HG03558 (cell line): Measurements from ENCODE around the gene TMEM31.
"Not testable (repeated sequence)": the region's sequence is repeated elsewhere in the genome, so short reads cannot be mapped to it uniquely, and the experiment has no call there.

Experiments used
- ATAC-seq: cut with Tn5 transposase; IDR thresholded peaks from one replicate; pipeline ENCODE4 v1.9.1; 2021; ENCODE audit warnings: moderate number of reproducible peaks; ENCODE audit not compliant: unreplicated experiment; ENCODE audit errors: extremely low read depth

The TMEM31 gene

DNA sequence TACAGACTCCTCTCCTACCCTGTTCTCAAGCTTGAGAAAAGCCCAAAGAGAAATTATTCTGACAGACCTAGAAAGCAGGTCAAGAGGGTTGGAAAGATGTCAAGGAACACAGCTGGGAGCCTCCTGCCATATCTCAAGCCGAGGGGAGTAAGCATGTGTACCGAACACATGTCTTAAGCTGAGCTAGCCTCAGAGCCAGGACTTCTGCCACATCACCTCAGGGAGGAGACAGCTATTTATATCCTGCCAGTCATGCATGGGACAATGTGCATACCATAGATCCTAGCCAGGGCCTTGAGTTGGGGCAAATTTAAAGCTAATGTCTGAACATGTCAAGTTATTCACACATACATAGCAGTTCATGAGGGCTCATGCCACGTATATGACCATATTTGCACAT lies 11.8 kb downstream of the TMEM31 start:
- no peak for ATAC-seq

DNA sequence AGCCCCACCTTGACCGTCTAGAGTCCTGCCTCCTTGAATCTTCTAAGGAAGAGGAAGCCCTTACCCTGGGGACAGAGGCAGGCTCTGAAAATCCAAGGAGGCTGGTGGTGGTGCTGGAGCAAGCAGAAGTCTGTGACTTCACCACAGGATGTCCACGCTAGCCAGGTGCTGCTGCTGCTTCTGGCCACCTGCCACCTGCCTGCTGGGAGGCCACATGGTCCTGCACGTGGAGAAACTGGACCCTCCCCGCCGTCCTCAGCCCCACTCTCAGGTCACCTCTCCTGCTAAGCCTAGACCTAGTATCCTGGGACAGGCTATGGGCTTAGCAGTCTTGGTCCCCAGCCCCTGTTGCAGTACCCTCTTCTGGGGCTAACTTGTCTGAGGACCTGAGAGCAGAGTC lies 15.8 kb downstream of the TMEM31 start:
- no peak for ATAC-seq

DNA sequence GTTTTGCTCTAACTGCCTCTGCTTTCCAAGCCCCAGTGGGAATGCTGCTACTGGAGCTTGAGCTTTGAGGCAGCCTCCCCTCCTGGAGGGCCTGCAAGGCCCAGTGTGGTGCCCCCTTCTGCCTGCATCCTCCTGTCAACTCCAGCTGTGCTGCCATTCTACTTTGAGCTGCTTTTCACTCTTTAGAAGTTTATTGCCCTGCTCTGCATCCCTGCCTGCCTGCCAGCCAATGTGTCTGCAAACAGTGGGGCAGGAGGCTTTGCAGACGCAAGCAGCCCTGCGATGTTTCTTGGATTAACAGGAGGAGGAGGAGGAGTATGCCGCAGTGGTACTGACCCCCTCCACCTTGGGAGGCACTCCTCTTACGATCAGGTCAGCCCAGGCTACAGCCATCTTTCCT lies 16.4 kb downstream of the TMEM31 start:
- no peak for ATAC-seq

DNA sequence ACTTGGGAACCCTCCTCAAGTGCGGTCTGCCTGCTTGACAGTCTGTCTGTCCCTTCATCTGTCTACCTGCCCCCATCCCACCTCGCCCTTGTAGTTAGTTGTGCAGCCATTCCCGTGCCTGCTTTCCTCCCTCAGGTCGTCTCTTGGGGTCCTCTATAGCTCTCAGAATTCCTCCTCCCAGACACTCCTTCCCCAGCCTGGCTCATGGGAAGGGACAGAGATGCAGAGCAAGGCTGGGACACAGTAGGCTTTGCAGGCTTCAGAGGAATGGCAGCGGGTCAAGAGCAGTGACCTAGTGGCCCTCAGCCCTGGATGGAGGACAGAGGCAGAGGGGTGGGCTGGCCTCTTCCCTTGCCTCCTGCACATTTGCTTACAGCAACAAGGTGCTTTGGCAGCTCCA lies 18.3 kb downstream of the TMEM31 start:
- ATAC-seq: no peak

DNA sequence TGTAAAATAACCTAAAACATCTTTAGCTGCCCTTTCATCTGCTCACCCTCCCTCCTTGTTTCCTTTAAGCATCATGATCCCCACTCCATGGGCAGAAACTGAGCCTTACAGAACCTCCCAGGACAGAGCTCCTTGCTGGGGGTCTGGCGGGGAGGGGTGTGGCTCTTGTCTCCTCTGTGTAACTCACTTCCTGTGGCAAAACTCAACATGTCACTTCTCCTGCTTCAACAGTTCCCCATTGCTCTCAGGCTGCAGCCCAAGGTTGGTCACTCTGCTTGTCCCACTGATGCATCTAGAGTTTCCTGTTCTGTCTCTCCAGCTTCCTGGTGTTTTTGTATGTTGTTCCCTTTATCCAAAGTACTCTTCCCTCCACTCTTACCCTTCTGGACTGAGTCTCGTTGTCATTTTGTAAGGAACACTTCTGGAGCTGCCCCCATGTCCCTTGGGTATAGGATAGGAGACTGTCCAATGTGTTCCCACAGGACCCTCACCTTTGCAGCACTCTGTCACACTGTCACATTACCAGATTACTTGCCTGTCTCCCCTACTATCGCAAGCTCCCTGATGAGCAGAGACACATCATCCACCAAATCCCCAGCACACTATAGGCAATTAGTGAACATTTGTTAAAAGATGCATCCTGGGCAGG lies 19.6 kb downstream of the TMEM31 start:
- ATAC-seq: no peak

DNA sequence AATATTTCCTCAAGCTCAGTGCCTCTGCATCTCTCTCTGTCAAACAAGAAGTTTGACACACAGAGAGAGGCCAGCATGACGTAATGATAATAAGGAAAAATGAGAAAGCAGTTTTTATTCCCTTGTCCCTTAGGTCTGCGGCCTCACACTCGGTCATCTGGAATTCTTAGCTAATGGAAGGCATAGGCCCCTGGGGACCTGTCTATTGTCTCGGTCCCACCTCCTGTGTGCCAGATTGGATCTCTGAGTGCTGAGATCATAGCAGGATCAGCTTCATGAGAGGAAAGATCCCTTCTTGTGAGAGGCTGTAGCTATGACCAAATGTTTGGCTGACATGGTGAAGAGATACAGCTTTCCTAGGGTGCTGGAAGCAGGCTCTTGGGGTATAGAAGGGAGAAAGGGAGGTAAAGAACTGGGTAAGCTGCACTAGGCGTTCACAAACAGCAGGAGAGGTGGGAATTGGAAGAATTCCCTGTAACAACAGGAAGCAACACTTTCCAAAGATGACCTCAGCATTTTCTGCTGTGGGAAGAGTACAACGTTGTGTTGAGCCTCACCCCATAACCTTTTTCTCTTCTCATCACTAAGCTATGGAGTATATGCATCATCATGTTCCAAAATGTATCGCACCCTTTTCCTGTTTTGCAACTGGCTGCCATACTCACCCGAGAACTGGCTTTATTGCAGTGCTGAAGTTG lies 20.2 kb downstream of the TMEM31 start:
- ATAC-seq: no peak

DNA sequence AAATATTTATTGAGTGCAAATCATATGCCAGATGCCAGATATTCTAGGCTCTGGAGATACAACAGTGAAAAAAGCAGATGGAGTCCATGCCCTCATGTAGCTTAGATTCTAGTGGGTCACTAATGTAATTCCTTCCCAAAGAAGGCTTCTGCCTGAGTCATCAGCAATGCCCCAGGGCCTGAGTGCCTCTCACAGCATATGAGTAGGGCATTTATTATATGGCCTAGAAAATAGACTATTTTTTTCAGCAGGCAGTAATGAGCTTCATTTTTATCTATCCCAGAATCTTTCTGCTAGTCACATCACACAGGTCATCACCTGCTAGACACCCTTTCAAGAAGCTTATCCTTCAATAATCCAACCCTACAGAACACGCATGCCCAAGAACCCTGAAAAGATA lies 22.3 kb downstream of the TMEM31 start:
- no peak for ATAC-seq

DNA sequence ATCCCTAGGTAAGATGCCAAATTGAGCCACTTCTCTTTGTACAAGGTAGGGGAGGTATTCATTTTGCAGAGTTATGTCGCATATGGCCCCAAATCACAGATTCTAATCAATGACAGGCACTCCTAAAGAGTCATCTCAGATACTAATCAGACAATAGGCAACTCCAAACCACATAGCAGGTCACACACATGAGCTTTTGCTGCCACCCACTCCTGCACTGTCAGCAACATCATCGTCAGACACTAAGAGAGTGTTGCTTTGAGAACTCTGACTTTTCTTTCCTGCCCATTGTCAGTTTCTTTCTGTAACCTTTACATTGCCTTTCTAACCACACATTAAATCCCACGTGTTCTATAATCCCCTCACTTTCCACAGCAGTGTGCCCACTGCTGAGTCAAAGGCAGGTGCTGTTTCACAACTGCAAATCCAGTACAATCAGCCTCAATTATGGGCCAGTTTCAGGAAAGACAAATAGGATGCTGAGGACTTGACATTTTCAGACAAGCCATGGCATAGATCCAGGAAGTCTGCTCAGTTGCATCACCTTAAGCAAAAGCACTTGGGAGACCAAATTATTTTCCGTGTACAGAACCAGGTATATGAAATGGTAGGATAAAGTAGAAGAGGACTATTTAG lies 23.5 kb downstream of the TMEM31 start:
- ATAC-seq: no peak

DNA sequence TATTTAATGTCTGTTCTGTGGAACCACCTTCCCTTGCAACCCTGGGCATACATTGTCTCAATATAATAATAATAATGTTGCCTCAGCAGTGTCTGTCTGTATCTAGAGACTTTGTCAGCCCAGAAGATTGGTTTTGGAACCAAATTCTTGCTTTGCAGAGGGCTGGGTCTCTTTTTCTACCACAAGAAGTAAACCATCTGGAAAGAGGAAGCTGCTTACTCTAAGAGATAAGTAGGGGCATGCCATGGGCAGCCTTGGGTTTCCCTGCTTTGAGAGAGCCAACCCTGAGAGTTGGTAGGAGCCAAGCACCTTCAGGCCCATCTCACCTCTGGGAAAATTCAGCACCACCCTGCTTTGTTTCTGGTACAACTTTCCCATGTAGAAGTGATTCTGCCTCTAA lies 27.0 kb downstream of the TMEM31 start:
- no peak for ATAC-seq

DNA sequence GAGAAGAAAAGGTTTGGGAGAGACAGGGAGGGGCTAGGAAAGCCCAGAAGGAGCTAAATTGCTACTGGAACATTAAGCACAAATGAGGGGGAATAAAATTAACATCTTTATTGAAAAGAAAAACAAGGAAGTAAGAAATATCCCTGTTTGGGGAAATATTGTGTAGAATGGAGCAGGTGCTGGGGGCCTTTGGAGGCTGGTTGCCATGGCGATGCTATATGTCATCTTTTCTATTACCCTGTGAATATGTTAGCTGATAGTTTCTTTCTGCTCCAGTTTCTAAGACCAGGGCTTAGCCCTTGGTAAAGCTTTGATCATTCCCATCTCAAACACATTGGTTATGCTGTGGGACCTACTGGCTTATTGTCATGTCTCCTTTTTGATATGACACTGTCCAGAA lies 28.7 kb downstream of the TMEM31 start:
- no peak for ATAC-seq

DNA sequence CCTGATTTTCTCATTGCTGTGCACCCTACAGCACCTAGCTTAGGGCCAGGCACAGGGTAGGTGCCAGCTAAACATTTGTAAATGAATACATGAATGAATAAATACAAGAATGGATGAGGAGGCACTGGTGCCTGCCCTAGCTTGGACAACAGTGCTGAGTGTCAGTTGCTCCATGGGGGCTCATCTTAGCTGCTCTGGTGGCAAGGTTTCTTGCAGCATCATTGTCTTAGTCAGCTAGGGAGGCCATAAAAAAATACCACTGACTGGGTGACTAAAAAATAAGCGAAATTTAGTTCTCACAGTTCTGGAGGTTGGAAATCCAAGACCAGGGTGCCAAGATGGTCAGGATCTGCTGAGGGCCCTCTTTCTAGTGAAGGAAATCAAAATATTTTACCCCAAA lies 31.2 kb downstream of the TMEM31 start:
- no peak for ATAC-seq

DNA sequence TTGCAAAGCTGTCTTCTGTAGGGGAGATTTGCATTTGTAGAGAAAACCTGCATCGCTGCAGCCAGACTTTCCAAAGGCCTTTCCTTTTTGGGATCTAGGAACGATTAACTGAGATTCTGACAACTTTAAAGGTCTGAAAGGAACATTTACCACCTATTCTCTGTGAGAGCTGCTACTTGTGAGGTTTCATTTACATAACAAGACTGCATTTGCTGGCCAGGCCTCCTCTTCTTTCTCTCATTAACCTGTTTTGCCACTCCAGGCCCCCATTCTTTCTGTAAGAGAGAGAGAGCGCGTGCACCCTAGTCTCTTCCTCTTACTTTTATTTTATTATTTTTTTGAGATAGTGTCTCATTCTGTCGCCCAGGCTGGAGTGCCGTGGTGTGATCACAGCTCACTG lies 31.6 kb downstream of the TMEM31 start:
- no peak for ATAC-seq

DNA sequence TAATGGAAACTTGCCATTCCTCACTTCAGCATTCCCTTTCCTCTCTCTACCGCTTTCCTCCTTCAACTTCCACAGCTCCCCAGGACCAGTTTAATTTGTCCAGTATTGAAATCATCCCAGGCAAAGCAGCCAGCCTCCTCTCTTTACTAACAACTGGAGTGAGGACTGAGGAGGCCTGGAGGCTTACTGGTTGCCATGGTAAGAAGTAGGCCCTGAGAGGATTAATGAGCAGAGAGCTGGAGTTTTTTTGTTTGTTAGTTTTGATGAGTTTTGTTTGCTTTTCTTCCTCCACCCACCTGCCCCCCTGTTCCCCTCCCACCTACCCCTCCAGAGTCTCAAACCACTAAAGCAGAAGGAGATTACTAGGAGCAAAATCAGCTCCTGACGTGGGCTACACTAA lies 36.5 kb downstream of the TMEM31 start:
- no peak for ATAC-seq

DNA sequence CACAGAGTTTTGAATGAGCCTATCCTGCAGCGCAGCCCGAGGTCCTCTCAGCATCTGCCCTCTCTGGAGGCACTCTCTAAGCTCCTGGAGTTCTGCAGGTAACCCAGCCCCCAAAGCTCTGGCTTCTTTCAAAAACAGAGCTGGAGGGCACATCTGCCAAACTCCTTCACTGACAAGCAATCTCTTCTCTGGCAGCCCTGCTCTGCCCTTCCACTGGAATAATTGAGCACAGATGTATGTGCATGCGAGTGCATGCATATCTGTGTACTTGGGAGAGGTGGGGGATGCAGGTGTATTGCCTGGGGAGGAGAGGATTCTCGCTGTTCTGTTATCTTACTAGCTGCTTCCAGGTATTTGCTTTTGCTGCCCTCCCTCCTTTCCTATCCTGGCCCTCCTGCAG lies 43.7 kb downstream of the TMEM31 start:
- no peak for ATAC-seq

DNA sequence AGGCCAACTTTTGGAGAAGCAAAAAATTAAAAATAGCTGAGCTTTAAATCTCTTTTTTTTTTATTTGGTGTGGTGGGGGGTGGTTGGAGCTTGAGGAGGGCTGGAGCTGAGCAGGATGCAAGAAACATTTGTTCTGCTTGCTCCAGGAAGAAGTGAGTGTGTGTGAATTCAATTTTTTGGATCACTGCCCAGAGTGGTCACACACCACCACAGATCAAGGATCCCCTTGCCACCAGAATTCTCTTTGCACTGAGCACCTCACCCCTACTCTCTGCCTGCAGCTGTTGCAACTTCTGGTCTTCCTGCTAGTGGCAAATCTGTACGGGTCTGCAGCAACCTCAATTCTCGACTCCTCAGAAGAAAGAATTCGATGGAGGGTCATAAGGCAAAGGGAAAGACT lies 46.0 kb downstream of the TMEM31 start:
- no peak for ATAC-seq

DNA sequence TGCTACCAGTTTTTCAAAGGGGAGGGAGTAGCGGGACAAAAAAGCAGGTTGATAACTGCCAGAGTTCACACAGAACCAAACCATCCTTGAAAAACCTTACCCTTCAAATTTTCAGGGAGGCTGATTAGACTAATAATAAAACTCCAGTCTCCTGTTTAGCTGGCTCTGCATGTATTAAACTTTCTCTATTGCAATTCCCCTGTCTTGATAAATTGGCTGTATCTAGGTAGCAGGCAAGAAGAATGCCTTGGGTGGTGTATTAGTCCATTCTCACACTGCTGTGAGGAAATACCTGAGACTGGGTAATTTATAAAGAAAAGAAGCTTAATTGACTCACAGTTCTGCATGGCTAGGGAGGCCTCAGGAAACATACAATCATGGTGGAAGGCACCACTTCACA lies 47.8 kb downstream of the TMEM31 start:
- ATAC-seq: no peak

DNA sequence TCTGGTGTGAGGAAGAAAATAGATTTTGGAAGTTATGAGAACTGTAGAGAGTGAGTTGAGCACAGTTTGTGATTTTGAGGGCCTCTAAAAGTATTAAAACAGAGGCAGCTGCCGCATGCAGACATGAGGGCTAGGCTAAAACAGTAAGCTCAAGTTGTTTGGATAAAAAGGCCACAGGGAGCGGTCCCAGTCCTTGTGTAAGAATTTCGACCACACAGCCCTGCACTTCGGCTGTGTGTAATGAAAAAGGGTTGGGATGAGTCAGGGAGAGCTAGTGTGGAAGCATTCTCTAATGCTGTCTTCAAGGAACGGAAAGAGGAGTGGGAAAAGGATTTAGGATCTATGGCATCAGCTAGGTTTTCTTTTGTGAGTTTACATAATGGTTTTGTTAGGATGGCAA lies 52.8 kb downstream of the TMEM31 start:
- ATAC-seq: not testable (repeated sequence)
